Activated T-helper 2 cell treated with anti-CD3 and anti-CD28 coated beads, Interferon-gamma antibody, Interleukin-2, Interleukin-4, amounts not matched to agents 10 μg/mL and 5 μg/mL and 100 μg/mL, durations not matched to agents 14 hours and 24 hours and 36 hours (primary cell): Measurements from ENCODE around the gene AMER1. TPM values are rescaled to one million over a fixed set of nuclear protein-coding genes. Genes with fewer than 3 reads are reported as not detected.

ENCODE experiments used
- DNase-seq: peaks from one replicate; pipeline ENCODE4 v3.0.0; 2021; ENCODE audit warnings: low spot score
- H3K27ac Mint-ChIP-seq: one replicate; pipeline ENCODE4 v1.8.0; 2021; ENCODE audit warnings: mixed read lengths
- H3K27me3 Mint-ChIP-seq: one replicate; pipeline ENCODE4 v1.8.0; 2021; ENCODE audit warnings: low read depth, mixed read lengths
- H3K36me3 Mint-ChIP-seq: one replicate; pipeline ENCODE4 v1.8.0; 2021; ENCODE audit warnings: low read depth, mixed read lengths
- H3K4me1 Mint-ChIP-seq: one replicate; pipeline ENCODE4 v1.8.0; 2021; ENCODE audit warnings: low read depth, mixed read lengths
- H3K4me3 Mint-ChIP-seq: one replicate; pipeline ENCODE4 v1.8.0; 2021; ENCODE audit warnings: low read depth, mild to moderate bottlenecking, moderate library complexity, mixed read lengths
- H3K9me3 Mint-ChIP-seq: one replicate; pipeline ENCODE4 v1.8.0; 2021; ENCODE audit warnings: mixed read lengths
- intact Hi-C: fragments of 100-400 bp; cut with micrococcal nuclease; formaldehyde crosslinking; loops from one replicate; pipeline ENCODE4 v1.15.1; 2023
- total RNA-seq: library from RNA; stranded (reverse); gene quantifications from 2 replicates; pipeline ENCODE4 v1.2.3, GENCODE V29; 2022

Gene AMER1
- total RNA-seq, 1 donor from 2014 or later, result 5.4 TPM

- H3K4me1 Mint-ChIP-seq, result no peaks in the 10 kb centered on the region
- no peak overlapping the region for H3K4me3 Mint-ChIP-seq
These were observed 53.6 kb downstream of the AMER1 start for GRCh38 chrX:64151911-64152310.

GRCh38 chrX:64150775-64151174 lies 54.7 kb downstream of the AMER1 start:
- Mint-ChIP-seq H3K4me3 (no peak overlapping the region), H3K27me3 (no peaks in the 10 kb centered on the region), H3K36me3 (no peaks in the 10 kb centered on the region), H3K27ac (no peak overlapping the region), H3K9me3 (peaks cover 9% of the 10 kb centered on the region), H3K4me1 (no peaks in the 10 kb centered on the region)
- no peak for DNase-seq
- intact Hi-C loops, result no loop called here

More at GRCh38 chrX:64151911-64152310, 53.6 kb downstream of the AMER1 start:
- Mint-ChIP-seq H3K27ac (no peak overlapping the region), H3K36me3 (no peaks in the 10 kb centered on the region), H3K27me3 (no peaks in the 10 kb centered on the region), H3K9me3 (peaks cover 9% of the 10 kb centered on the region)
- intact Hi-C loops, result no loop called here
- no peak for DNase-seq

Other genes starting within 250 kb of the AMER1 start
- not detected in 2 replicates for gene ASB12, start 24.9 kb upstream of the AMER1 start, total RNA-seq
- gene MTMR8, start 189.7 kb upstream of the AMER1 start, total RNA-seq, result 4.3 and 4.4 TPM in 2 replicates